KMS-11 (cell line): ENCODE results near the gene ELANE.
"Not testable (repeated sequence)": the region's sequence is repeated elsewhere in the genome, so short reads cannot be mapped to it uniquely, and the experiment has no call there.

ENCODE experiments used
- H2AFZ ChIP-seq: fragments of 200-600 bp; sonication (generic); 2 replicates; pipeline ENCODE4 v1.6.1; 2016; ENCODE audit warnings: antibody characterized with exemption, mixed run types, low read depth
- H3K27ac ChIP-seq: fragments of 200-600 bp; sonication (generic); 2 replicates; pipeline ENCODE4 v1.6.1; 2016; ENCODE audit warnings: mild to moderate bottlenecking, mixed run types
- H3K27me3 ChIP-seq: fragments of 200-600 bp; sonication (generic); 2 replicates; pipeline ENCODE4 v1.6.1; 2017; ENCODE audit warnings: mild to moderate bottlenecking, low read depth, mixed run types, moderate library complexity; ENCODE audit not compliant: insufficient read depth
- H3K36me3 ChIP-seq: fragments of 200-600 bp; sonication (generic); 2 replicates; pipeline ENCODE4 v1.6.1; 2017; ENCODE audit warnings: mild to moderate bottlenecking, mixed run types; ENCODE audit not compliant: insufficient read depth
- H3K4me1 ChIP-seq: fragments of 200-600 bp; sonication (generic); 2 replicates; pipeline ENCODE4 v1.6.1; 2016; ENCODE audit warnings: mild to moderate bottlenecking, low read depth, mixed run types; ENCODE audit not compliant: poor library complexity, severe bottlenecking
- H3K4me2 ChIP-seq: fragments of 200-600 bp; sonication (generic); 2 replicates; pipeline ENCODE4 v1.7.0; 2016; ENCODE audit warnings: mild to moderate bottlenecking, mixed run types
- H3K4me3 ChIP-seq: fragments of 200-600 bp; sonication (generic); IDR thresholded peaks from 2 replicates; pipeline ENCODE4 v1.6.1; 2017; ENCODE audit warnings: low read depth, low read length, mixed read lengths; ENCODE audit not compliant: insufficient read depth
- H3K79me2 ChIP-seq: fragments of 200-600 bp; sonication (generic); 2 replicates; pipeline ENCODE4 v1.6.1; 2016; ENCODE audit warnings: low read depth, mixed run types; ENCODE audit not compliant: insufficient read depth
- H3K9ac ChIP-seq: fragments of 200-600 bp; sonication (generic); 2 replicates; pipeline ENCODE4 v1.6.1; 2016; ENCODE audit warnings: mild to moderate bottlenecking, mixed run types
- H4K20me1 ChIP-seq: fragments of 200-600 bp; sonication (generic); 2 replicates; pipeline ENCODE4 v1.6.1; 2016; ENCODE audit warnings: mild to moderate bottlenecking, mixed run types; ENCODE audit not compliant: insufficient read depth
- CTCF ChIP-seq: fragments of 200-600 bp; sonication (generic); conservative IDR thresholded peaks from 2 replicates; pipeline ENCODE4 v1.6.1; 2017; ENCODE audit warnings: low read depth, mild to moderate bottlenecking, antibody characterized with exemption, low read length, moderate library complexity, mixed read lengths

Gene ELANE

GRCh38 chr19:831407-832369, 20.4 kb upstream of the ELANE start:
- H3K4me1 ChIP-seq, result no peaks in the 10 kb centered on the region
- no peak overlapping the region for H3K9ac ChIP-seq
- no peak overlapping the region for H3K4me2 ChIP-seq
- H2AFZ ChIP-seq, result no peak overlapping the region
- no peaks in the 10 kb centered on the region for H3K79me2 ChIP-seq
- no peaks in the 10 kb centered on the region for H3K36me3 ChIP-seq
- no peak overlapping the region for H3K4me3 ChIP-seq
- H4K20me1 ChIP-seq, result no peaks in the 10 kb centered on the region
- peaks cover 33% of the 10 kb centered on the region; the same call in 1 of the 2 replicates for H3K27me3 ChIP-seq
- no peak for TF ChIP-seq CTCF
- H3K27ac ChIP-seq, result no peak overlapping the region

GRCh38 chr19:834216-834615, 17.9 kb upstream of the ELANE start:
- no peaks in the 10 kb centered on the region for H3K79me2 ChIP-seq
- H3K36me3 ChIP-seq, result no peaks in the 10 kb centered on the region
- H3K27ac ChIP-seq, result no peak overlapping the region
- no peaks in the 10 kb centered on the region for H3K4me1 ChIP-seq
- H4K20me1 ChIP-seq, result no peaks in the 10 kb centered on the region
- no peak overlapping the region for H3K4me2 ChIP-seq
- H3K4me3 ChIP-seq, result no peak overlapping the region
- no peak overlapping the region for H2AFZ ChIP-seq
- peaks cover 43% of the 10 kb centered on the region; the same call in 1 of the 2 replicates for H3K27me3 ChIP-seq
- TF ChIP-seq CTCF, result no peak
- H3K9ac ChIP-seq, result no peak overlapping the region

- H3K4me3 ChIP-seq, result no peak overlapping the region
- no peaks in the 10 kb centered on the region for H3K36me3 ChIP-seq
- no peak overlapping the region for H3K4me2 ChIP-seq
- H3K27ac ChIP-seq, result no peak overlapping the region
- H2AFZ ChIP-seq, result no peak overlapping the region
- H3K9ac ChIP-seq, result no peak overlapping the region
- H3K4me1 ChIP-seq, result no peaks in the 10 kb centered on the region
- no peak for TF ChIP-seq CTCF
- H4K20me1 ChIP-seq, result no peaks in the 10 kb centered on the region
- peaks cover 35% of the 10 kb centered on the region; the same call in 1 of the 2 replicates for H3K27me3 ChIP-seq
- no peaks in the 10 kb centered on the region for H3K79me2 ChIP-seq
These were observed 16.8 kb upstream of the ELANE start for GRCh38 chr19:835210-835810.

- no peaks in the 10 kb centered on the region for H3K36me3 ChIP-seq
- H3K4me3 ChIP-seq, result no peak within 1 kb of the TSS
- no peak within 1 kb of the TSS for H3K27ac ChIP-seq
- H4K20me1 ChIP-seq, result no peaks in the 10 kb centered on the region
- H3K4me1 ChIP-seq, result peaks cover 27% of the 10 kb centered on the region
- H2AFZ ChIP-seq, result no peak within 1 kb of the TSS
- H3K79me2 ChIP-seq, result no peaks in the 10 kb centered on the region
- no peak within 1 kb of the TSS for H3K9ac ChIP-seq
- peaks cover 14% of the 10 kb centered on the region; the same call in 1 of the 2 replicates for H3K27me3 ChIP-seq
- H3K4me2 ChIP-seq, result no peak within 1 kb of the TSS
- no peak for TF ChIP-seq CTCF
These were observed 11.4 kb upstream of the ELANE start, which contains the start of gene PRTN3 for GRCh38 chr19:840519-841206. TSS of gene PRTN3 (plus strand) at chr19:840999. CDS start at chr19:841009, 10 bp downstream.

GRCh38 chr19:842802-843179, 9.3 kb upstream of the ELANE start:
- H3K9ac ChIP-seq, H3K36me3 ChIP-seq, H3K4me3 ChIP-seq, H4K20me1 ChIP-seq, H3K27me3 ChIP-seq: not testable (repeated sequence)
- Histone ChIP-seq H3K79me2 (peaks cover 16% of the 10 kb centered on the region), H3K4me2 (peak overlapping the region; percentile 60), H2AFZ (peak overlapping the region; percentile 52), H3K27ac (peak overlapping the region; percentile 55), H3K4me1 (peaks cover 36% of the 10 kb centered on the region)
